H9 (cell line): ENCODE measurements around the gene TRIM73. TPM values are rescaled to one million over a fixed set of nuclear protein-coding genes. Genes with fewer than 3 reads are reported as not detected.
"Not testable (repeated sequence)": the region's sequence is repeated elsewhere in the genome, so short reads cannot be mapped to it uniquely, and the experiment has no call there.

ENCODE experiments used
- DNase-seq: peaks from one replicate; pipeline ENCODE4 v3.0.0-alpha.2; 2017
- H2AFZ ChIP-seq: one replicate; pipeline ENCODE4 v1.6.1; 2013; ENCODE audit warnings: mild to moderate bottlenecking, low read length, control low read depth, moderate library complexity
- H2AK5ac ChIP-seq: 2 replicates; pipeline ENCODE4 v1.6.1; 2013; ENCODE audit warnings: low read length, control low read depth, mixed read lengths; ENCODE audit not compliant: insufficient read length
- H2BK120ac ChIP-seq: one replicate; pipeline ENCODE4 v1.6.1; 2013; ENCODE audit warnings: low read depth, mild to moderate bottlenecking, low read length, control low read depth, inconsistent platforms; ENCODE audit not compliant: poor library complexity, severe bottlenecking
- H2BK12ac ChIP-seq: 2 replicates; pipeline ENCODE4 v1.6.1; 2013; ENCODE audit warnings: low read length, control low read depth, mixed read lengths, low read depth; ENCODE audit not compliant: insufficient read length
- H2BK15ac ChIP-seq: 2 replicates; pipeline ENCODE4 v1.6.1; 2013; ENCODE audit warnings: low read depth, low read length, control low read depth
- H2BK20ac ChIP-seq: one replicate; pipeline ENCODE4 v1.6.1; 2013; ENCODE audit warnings: low read depth, mild to moderate bottlenecking, low read length, control low read depth, inconsistent platforms; ENCODE audit not compliant: poor library complexity, severe bottlenecking
- H2BK5ac ChIP-seq: 2 replicates; pipeline ENCODE4 v1.6.1; 2013; ENCODE audit warnings: low read length, control low read depth, mixed read lengths; ENCODE audit not compliant: insufficient read length
- H3K14ac ChIP-seq: 2 replicates; pipeline ENCODE4 v1.6.1; 2013; ENCODE audit warnings: low read length, control low read depth; ENCODE audit not compliant: insufficient read depth
- H3K18ac ChIP-seq: 2 replicates; pipeline ENCODE4 v1.6.1; 2013; ENCODE audit warnings: low read depth, mild to moderate bottlenecking, mixed read lengths, low read length, control low read depth; ENCODE audit not compliant: insufficient read length
- H3K23ac ChIP-seq: 2 replicates; pipeline ENCODE4 v1.6.1; 2013; ENCODE audit warnings: low read length, control low read depth, mixed read lengths, low read depth; ENCODE audit not compliant: insufficient read length
- H3K23me2 ChIP-seq: 2 replicates; pipeline ENCODE4 v1.6.1; 2013; ENCODE audit warnings: low read depth, mild to moderate bottlenecking, mixed read lengths, low read length, control low read depth; ENCODE audit not compliant: insufficient read length, poor library complexity, severe bottlenecking
- H3K27ac ChIP-seq: 2 replicates; pipeline ENCODE4 v1.5.1; 2013; ENCODE audit warnings: low read length, control low read depth, mixed read lengths, low read depth; ENCODE audit not compliant: insufficient read length
- H3K27me3 ChIP-seq: 2 replicates; pipeline ENCODE4 v1.6.1; 2013; ENCODE audit warnings: low read length, control low read depth, inconsistent platforms; ENCODE audit not compliant: insufficient read depth
- H3K4ac ChIP-seq: 2 replicates; pipeline ENCODE4 v1.6.1; 2013; ENCODE audit warnings: low read depth, mild to moderate bottlenecking, control low read depth, inconsistent platforms, low read length, moderate library complexity
- H3K4me1 ChIP-seq: 2 replicates; pipeline ENCODE4 v1.6.1; 2013; ENCODE audit warnings: low read length, control low read depth, inconsistent platforms; ENCODE audit not compliant: insufficient read depth
- H3K4me2 ChIP-seq: 2 replicates; pipeline ENCODE4 v1.6.1; 2013; ENCODE audit warnings: low read length, control low read depth, mixed read lengths; ENCODE audit not compliant: insufficient read length, insufficient read depth
- H3K56ac ChIP-seq: 2 replicates; pipeline ENCODE4 v1.6.1; 2013; ENCODE audit warnings: low read depth, mild to moderate bottlenecking, mixed read lengths, low read length, control low read depth; ENCODE audit not compliant: insufficient read length
- H3K79me1 ChIP-seq: 2 replicates; pipeline ENCODE4 v1.6.1; 2013; ENCODE audit warnings: low read depth, mild to moderate bottlenecking, moderate library complexity, low read length, control low read depth, inconsistent platforms; ENCODE audit not compliant: insufficient read depth, poor library complexity, severe bottlenecking
- H3K79me2 ChIP-seq: 2 replicates; pipeline ENCODE4 v1.6.1; 2013; ENCODE audit warnings: low read length, control low read depth, inconsistent platforms; ENCODE audit not compliant: insufficient read depth
- H3K9ac ChIP-seq: 2 replicates; pipeline ENCODE4 v1.6.1; 2013; ENCODE audit warnings: low read length, control low read depth, mixed read lengths; ENCODE audit not compliant: insufficient read length; ENCODE audit errors: extremely low read depth
- H3K9me3 ChIP-seq: one replicate; pipeline ENCODE4 v1.6.1; 2013; ENCODE audit warnings: low read depth, low read length, inconsistent platforms; ENCODE audit not compliant: control insufficient read depth
- H3T11ph ChIP-seq: one replicate; pipeline ENCODE4 v1.6.1; 2013; ENCODE audit warnings: mild to moderate bottlenecking, low read length, control low read depth, inconsistent platforms
- H4K20me1 ChIP-seq: one replicate; pipeline ENCODE4 v1.6.1; 2013; ENCODE audit not compliant: control insufficient read depth, insufficient read length, insufficient read depth
- H4K5ac ChIP-seq: 2 replicates; pipeline ENCODE4 v1.6.1; 2013; ENCODE audit warnings: low read depth, mild to moderate bottlenecking, mixed read lengths, low read length, control low read depth; ENCODE audit not compliant: insufficient read length
- H4K8ac ChIP-seq: replicated peaks from 2 replicates; pipeline ENCODE4 v1.6.1; 2013; ENCODE audit warnings: low read length, control low read depth, mixed read lengths, low read depth; ENCODE audit not compliant: insufficient read length
- H4K91ac ChIP-seq: 2 replicates; pipeline ENCODE4 v1.6.1; 2013; ENCODE audit warnings: low read depth, mild to moderate bottlenecking, moderate library complexity, mixed read lengths, low read length, control low read depth; ENCODE audit not compliant: insufficient read length
- H3K27ac Mint-ChIP-seq, 3 experiments: 2 replicates in 2 of 3; 3 replicates in 1 of 3; pipeline ENCODE4 v1.8.0; 2020 to 2021; ENCODE audit warnings: mixed read lengths in 3 of 3, mild to moderate bottlenecking in 1 of 3, moderate library complexity in 1 of 3
- H3K27me3 Mint-ChIP-seq: 2 replicates; pipeline ENCODE4 v1.8.0; 2021; ENCODE audit warnings: low read depth, mild to moderate bottlenecking, moderate library complexity, mixed read lengths
- H3K36me3 Mint-ChIP-seq, 3 experiments: 2 replicates in 2 of 3; 3 replicates in 1 of 3; pipeline ENCODE4 v1.8.0; 2020 to 2021; ENCODE audit warnings: low read depth in 3 of 3, mixed read lengths in 3 of 3; ENCODE audit not compliant: insufficient read depth in 1 of 3
- H3K4me1 Mint-ChIP-seq, 2 experiments: 2 replicates each; pipeline ENCODE4 v1.8.0; 2020; ENCODE audit warnings: mixed read lengths in 2 of 2
- H3K4me3 Mint-ChIP-seq, 2 experiments: 2 replicates in 1 of 2; 3 replicates in 1 of 2; pipeline ENCODE4 v1.8.0; 2020 to 2021; ENCODE audit warnings: mild to moderate bottlenecking in 2 of 2, mixed read lengths in 2 of 2, moderate library complexity in 1 of 2
- H3K9me3 Mint-ChIP-seq, 2 experiments: 2 replicates in 1 of 2; 3 replicates in 1 of 2; pipeline ENCODE4 v1.8.0; 2020; ENCODE audit warnings: mild to moderate bottlenecking in 2 of 2, mixed read lengths in 2 of 2, moderate library complexity in 1 of 2
- WGBS: extraction: QIAGEN DNeasy Blood & Tissue Kit; methylation state at CpG from one replicate; pipeline ENCODE4 v1.1.7; 2013; ENCODE audit warnings: missing lambda C conversion rate, low lambda C conversion rate, mixed read lengths; ENCODE audit not compliant: insufficient read length; ENCODE audit errors: extremely low coverage; 5-methylcytosine and 5-hydroxymethylcytosine counted together
- total RNA-seq: library from RNA; stranded (reverse); gene quantifications from 2 replicates; pipeline ENCODE4 v1.2.1, GENCODE V29; 2021

Gene TRIM73
- total RNA-seq, 1 experiment from 2014 or later, result 2.9 TPM

DNA sequence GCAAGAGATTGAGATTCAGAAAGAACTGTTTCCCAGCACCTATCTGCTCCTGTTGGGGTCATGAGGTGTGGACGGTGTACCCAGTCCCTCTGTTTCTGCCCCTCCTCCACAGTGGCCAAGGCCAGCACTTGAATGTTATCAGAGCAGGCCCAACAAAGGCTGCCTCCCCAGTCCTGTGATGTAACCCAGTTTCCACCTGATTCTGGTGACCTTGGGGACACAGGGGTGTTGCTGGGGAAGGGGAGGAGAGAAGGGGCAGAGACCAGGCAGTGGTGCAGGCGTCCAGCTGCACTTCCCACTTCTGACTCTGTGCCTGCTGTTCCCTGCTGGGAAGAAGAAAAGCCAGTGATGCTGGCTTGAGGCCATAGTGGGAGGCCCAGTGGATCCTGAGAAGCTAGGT lies 2.4 kb downstream of the TRIM73 start:
- not testable (repeated sequence) for H3K79me1 ChIP-seq, H3K18ac ChIP-seq, H3K4me1 ChIP-seq, H3K14ac ChIP-seq, H3K27me3 Mint-ChIP-seq, H3K23ac ChIP-seq, H3K27ac Mint-ChIP-seq, H4K5ac ChIP-seq, H3K79me2 ChIP-seq, H2AFZ ChIP-seq, DNase-seq, H3T11ph ChIP-seq, H2BK15ac ChIP-seq, H3K4me2 ChIP-seq, H2BK12ac ChIP-seq, H4K8ac ChIP-seq, H2BK5ac ChIP-seq, H2BK20ac ChIP-seq, H3K9me3 Mint-ChIP-seq, H3K56ac ChIP-seq, H3K4me3 Mint-ChIP-seq, H2BK120ac ChIP-seq, H4K91ac ChIP-seq, H3K23me2 ChIP-seq, H3K4ac ChIP-seq, H3K36me3 Mint-ChIP-seq, H3K9ac ChIP-seq, H4K20me1 ChIP-seq, H3K4me1 Mint-ChIP-seq, H3K9me3 ChIP-seq, H3K27ac ChIP-seq, H3K27me3 ChIP-seq, H2AK5ac ChIP-seq
- WGBS, result no CpG with 5 or more reads among the region's 2 CpGs

- not testable (repeated sequence) for H3K23me2 ChIP-seq, H2BK15ac ChIP-seq
Observed at GRCh38 chr7:75398771-75399700, 3.6 kb downstream of the TRIM73 start.

More at GRCh38 chr7:75398771-75399700, 3.6 kb downstream of the TRIM73 start:
- not testable (repeated sequence) for H3K4me1 Mint-ChIP-seq, H3K27me3 ChIP-seq, H3K9ac ChIP-seq, H3K18ac ChIP-seq, H2BK20ac ChIP-seq, H4K5ac ChIP-seq, H2BK120ac ChIP-seq, H3K36me3 Mint-ChIP-seq, H3K9me3 Mint-ChIP-seq, H3K4me3 Mint-ChIP-seq, H3K27me3 Mint-ChIP-seq, H3K14ac ChIP-seq, H2AFZ ChIP-seq, H4K91ac ChIP-seq, H3K56ac ChIP-seq, H3T11ph ChIP-seq, H3K4me2 ChIP-seq, H3K4ac ChIP-seq, H4K8ac ChIP-seq, H2AK5ac ChIP-seq, H3K23ac ChIP-seq, H3K79me1 ChIP-seq, H2BK12ac ChIP-seq, H3K27ac ChIP-seq, H3K9me3 ChIP-seq, H4K20me1 ChIP-seq, H3K27ac Mint-ChIP-seq, H3K79me2 ChIP-seq, DNase-seq, H2BK5ac ChIP-seq, H3K4me1 ChIP-seq
- WGBS, result no CpG with 5 or more reads among the region's 34 CpGs
